ENCODE results near the gene NNMT. TPM values are rescaled to one million over a fixed set of nuclear protein-coding genes. Genes with fewer than 3 reads are reported as not detected.

The NNMT gene
- total RNA-seq (not detected), total RNA-seq (0.23 reads per million in 2 donors)

DNA sequence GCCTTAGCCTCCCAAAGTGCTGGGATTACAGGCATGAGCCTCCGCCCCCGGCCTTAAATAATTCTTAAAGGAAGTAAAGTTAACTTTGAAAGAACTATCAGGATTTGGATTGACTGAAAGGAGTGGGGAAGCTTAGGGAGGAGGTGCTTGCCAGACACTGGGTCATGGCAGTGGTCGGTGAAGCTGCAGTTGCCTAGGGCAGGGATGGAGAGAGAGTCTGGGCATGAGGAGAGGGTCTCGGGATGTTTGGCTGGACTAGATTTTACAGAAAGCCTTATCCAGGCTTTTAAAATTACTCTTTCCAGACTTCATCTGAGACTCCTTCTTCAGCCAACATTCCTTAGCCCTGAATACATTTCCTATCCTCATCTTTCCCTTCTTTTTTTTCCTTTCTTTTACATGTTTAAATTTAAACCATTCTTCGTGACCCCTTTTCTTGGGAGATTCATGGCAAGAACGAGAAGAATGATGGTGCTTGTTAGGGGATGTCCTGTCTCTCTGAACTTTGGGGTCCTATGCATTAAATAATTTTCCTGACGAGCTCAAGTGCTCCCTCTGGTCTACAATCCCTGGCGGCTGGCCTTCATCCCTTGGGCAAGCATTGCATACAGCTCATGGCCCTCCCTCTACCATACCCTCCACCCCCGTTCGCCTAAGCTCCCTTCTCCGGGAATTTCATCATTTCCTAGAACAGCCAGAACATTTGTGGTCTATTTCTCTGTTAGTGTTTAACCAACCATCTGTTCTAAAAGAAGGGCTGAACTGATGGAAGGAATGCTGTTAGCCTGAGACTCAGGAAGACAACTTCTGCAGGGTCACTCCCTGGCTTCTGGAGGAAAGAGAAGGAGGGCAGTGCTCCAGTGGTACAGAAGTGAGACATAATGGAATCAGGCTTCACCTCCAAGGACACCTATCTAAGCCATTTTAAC is at the start of gene NNMT:
NNMT (plus strand) TSS at position 724 of the 929 bp plus-strand sequence; CDS start at position 882, 158 bp downstream.
- no peak within 1 kb of the TSS for H3K27ac Mint-ChIP-seq
- peaks cover 2% of the 10 kb centered on the region for H3K36me3 Mint-ChIP-seq (ENCODE audit: low read depth)

GRCh38 chr11:114247070-114247789 is 49.0 kb upstream of the NNMT start:
- H3K9me3 ChIP-seq (ENCODE audit: control insufficient read depth, low read length, poor library complexity, severe bottlenecking), result no peaks in the 10 kb centered on the region
- ATAC-seq (no peak), DNase-seq (no peak)
- H3K4me3 Mint-ChIP-seq, result no peak overlapping the region
- peaks cover 4% of the 10 kb centered on the region for H3K27me3 Mint-ChIP-seq
- H3K4me1 Mint-ChIP-seq, result peaks cover 14% of the 10 kb centered on the region
- H3K36me3 Mint-ChIP-seq (ENCODE audit: low read depth), result peaks cover 2% of the 10 kb centered on the region
- peak overlapping the region; percentile 72 for H3K27ac Mint-ChIP-seq

More for the DNA sequence above, at the start of gene NNMT:
- H3K9me3 ChIP-seq (ENCODE audit: control insufficient read depth, low read length, poor library complexity, severe bottlenecking), result no peaks in the 10 kb centered on the region
- Mint-ChIP-seq H3K4me3 (peak within 1 kb of the TSS; percentile 25), H3K27me3 (peaks cover 26% of the 10 kb centered on the region), H3K4me1 (peaks cover 7% of the 10 kb centered on the region)
- ATAC-seq (no peak), DNase-seq (no peak)

DNA sequence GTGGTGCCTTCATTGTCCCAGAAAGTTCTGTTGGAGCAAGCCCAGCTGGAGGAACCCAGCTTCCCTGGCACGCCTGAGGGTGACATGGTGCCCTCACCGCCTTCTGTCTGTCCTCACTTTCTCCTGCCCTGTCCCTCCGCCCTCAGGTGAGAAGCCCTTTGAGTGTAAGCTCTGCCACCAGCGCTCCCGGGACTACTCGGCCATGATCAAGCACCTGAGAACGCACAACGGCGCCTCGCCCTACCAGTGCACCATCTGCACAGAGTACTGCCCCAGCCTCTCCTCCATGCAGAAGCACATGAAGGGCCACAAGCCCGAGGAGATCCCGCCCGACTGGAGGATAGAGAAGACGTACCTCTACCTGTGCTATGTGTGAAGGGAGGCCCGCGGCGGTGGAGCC is 46.0 kb upstream of the NNMT start:
- ATAC-seq (no peak), DNase-seq (no peak)
- Mint-ChIP-seq H3K36me3 (ENCODE audit: low read depth) (peaks cover 2% of the 10 kb centered on the region), H3K27ac (no peak overlapping the region), H3K4me1 (peaks cover 21% of the 10 kb centered on the region), H3K4me3 (no peak overlapping the region), H3K27me3 (peaks cover 4% of the 10 kb centered on the region)
- H3K9me3 ChIP-seq (ENCODE audit: control insufficient read depth, low read length, poor library complexity, severe bottlenecking), result no peaks in the 10 kb centered on the region

GRCh38 chr11:114250993-114251814 is 45.0 kb upstream of the NNMT start:
- H3K27ac Mint-ChIP-seq, result peak overlapping the region; percentile 27
- H3K27me3 Mint-ChIP-seq, result peaks cover 4% of the 10 kb centered on the region
- H3K9me3 ChIP-seq (ENCODE audit: control insufficient read depth, low read length, poor library complexity, severe bottlenecking), result no peaks in the 10 kb centered on the region
- peaks cover 21% of the 10 kb centered on the region for H3K4me1 Mint-ChIP-seq
- peaks cover 2% of the 10 kb centered on the region for H3K36me3 Mint-ChIP-seq (ENCODE audit: low read depth)
- DNase-seq (no peak), ATAC-seq (no peak)
- no peak overlapping the region for H3K4me3 Mint-ChIP-seq

DNA sequence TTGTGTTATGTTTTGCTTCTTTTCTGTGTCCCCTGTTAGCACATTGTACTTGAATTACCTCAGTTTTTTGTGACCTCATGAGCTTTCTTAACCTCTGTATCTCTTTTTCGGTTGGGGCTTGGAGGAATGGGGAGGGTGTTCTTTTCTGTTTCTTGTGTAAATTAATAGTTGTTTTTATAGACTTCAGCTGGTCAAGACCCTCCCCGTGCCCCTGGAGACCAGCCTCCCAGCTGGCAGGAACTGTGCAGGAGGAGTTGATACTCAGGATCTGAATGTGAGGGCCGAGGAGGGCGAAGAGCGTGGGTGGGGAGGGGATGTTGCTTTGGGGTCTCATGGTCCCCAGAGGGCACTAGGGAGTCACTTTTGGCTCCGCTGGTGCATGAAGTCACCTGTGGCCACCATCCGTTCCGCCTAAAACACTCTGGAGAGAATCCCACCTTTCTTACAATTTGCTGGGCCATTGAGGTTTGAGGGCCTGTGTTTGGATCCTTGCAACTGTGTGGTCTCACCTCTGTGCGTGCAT is 44.3 kb upstream of the NNMT start:
- peaks cover 18% of the 10 kb centered on the region for H3K4me1 Mint-ChIP-seq
- no peak overlapping the region for H3K4me3 Mint-ChIP-seq
- DNase-seq (no peak), ATAC-seq (no peak)
- peaks cover 4% of the 10 kb centered on the region for H3K27me3 Mint-ChIP-seq
- H3K27ac Mint-ChIP-seq, result peak overlapping the region; percentile 27
- H3K9me3 ChIP-seq (ENCODE audit: control insufficient read depth, low read length, poor library complexity, severe bottlenecking), result no peaks in the 10 kb centered on the region
- peaks cover 2% of the 10 kb centered on the region for H3K36me3 Mint-ChIP-seq (ENCODE audit: low read depth)

- H3K4me3 Mint-ChIP-seq, result no peak overlapping the region
- peaks cover 20% of the 10 kb centered on the region for H3K4me1 Mint-ChIP-seq
- H3K9me3 ChIP-seq (ENCODE audit: control insufficient read depth, low read length, poor library complexity, severe bottlenecking), result no peaks in the 10 kb centered on the region
- no peaks in the 10 kb centered on the region for H3K27me3 Mint-ChIP-seq
- no peak for DNase-seq
- H3K36me3 Mint-ChIP-seq (ENCODE audit: low read depth), result no peaks in the 10 kb centered on the region
- H3K27ac Mint-ChIP-seq, result peak overlapping the region; percentile 72
- ATAC-seq, result no peak
Observed at GRCh38 chr11:114252767-114253166, 43.4 kb upstream of the NNMT start.

GRCh38 chr11:114253771-114254170 is 42.4 kb upstream of the NNMT start:
- Mint-ChIP-seq H3K27ac (no peak overlapping the region), H3K4me1 (peaks cover 22% of the 10 kb centered on the region), H3K27me3 (no peaks in the 10 kb centered on the region), H3K36me3 (ENCODE audit: low read depth) (no peaks in the 10 kb centered on the region), H3K4me3 (no peak overlapping the region)
- ATAC-seq, result no peak
- no peak for DNase-seq
- H3K9me3 ChIP-seq (ENCODE audit: control insufficient read depth, low read length, poor library complexity, severe bottlenecking), result no peaks in the 10 kb centered on the region

DNA sequence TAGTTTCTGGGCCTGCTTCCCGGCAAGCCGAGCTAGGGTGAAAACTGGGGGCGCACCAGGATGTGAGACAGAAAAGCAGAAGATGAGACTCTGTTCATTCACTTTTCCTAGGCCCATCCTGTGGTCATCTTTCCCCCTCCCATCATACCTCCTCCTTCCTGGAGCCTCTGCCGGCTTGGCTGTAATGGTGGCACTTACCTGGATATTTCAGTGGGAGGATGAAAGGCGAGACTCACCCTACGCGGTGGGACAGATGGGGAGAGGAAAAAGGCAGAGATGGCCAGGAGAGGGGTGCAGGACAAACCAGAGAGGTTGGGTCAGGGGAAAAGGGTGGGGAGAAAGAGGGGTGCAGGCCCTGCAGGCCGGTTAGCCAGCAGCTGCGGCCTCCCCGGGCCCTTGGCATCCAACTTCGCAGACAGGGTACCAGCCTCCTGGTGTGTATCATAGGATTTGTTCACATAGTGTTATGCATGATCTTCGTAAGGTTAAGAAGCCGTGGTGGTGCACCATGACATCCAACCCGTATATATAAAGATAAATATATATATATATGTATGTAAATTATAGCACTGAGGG is 41.5 kb upstream of the NNMT start:
- Mint-ChIP-seq H3K36me3 (ENCODE audit: low read depth) (no peaks in the 10 kb centered on the region), H3K27ac (no peak overlapping the region), H3K27me3 (no peaks in the 10 kb centered on the region), H3K4me1 (peaks cover 26% of the 10 kb centered on the region), H3K4me3 (no peak overlapping the region)
- ATAC-seq (no peak), DNase-seq (no peak)
- no peaks in the 10 kb centered on the region for H3K9me3 ChIP-seq (ENCODE audit: control insufficient read depth, low read length, poor library complexity, severe bottlenecking)

DNA sequence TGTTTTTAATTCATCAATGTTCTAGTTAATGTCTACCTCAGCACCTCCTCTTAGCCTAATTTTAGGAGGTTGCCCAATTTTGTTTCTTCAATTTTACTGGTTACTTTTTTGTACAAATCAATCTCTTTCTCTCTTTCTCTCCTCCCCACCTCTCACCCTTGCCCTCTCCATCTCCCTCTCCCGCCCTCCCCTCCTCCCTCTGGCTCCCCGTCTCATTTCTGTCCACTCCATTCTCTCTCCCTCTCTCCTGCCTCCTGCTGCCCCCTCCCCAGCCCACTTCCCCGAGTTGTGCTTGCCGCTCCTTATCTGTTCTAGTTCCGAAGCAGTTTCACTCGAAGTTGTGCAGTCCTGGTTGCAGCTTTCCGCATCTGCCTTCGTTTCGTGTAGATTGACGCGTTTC is 40.9 kb upstream of the NNMT start:
- DNase-seq (no peak), ATAC-seq (no peak)
- Mint-ChIP-seq H3K4me1 (peaks cover 24% of the 10 kb centered on the region), H3K36me3 (ENCODE audit: low read depth) (no peaks in the 10 kb centered on the region), H3K27me3 (no peaks in the 10 kb centered on the region), H3K4me3 (no peak overlapping the region), H3K27ac (no peak overlapping the region)
- H3K9me3 ChIP-seq (ENCODE audit: control insufficient read depth, low read length, poor library complexity, severe bottlenecking), result no peaks in the 10 kb centered on the region

- Mint-ChIP-seq H3K36me3 (ENCODE audit: low read depth) (no peaks in the 10 kb centered on the region), H3K4me3 (no peak overlapping the region), H3K4me1 (peaks cover 23% of the 10 kb centered on the region), H3K27ac (no peak overlapping the region), H3K27me3 (no peaks in the 10 kb centered on the region)
- no peak for ATAC-seq
- DNase-seq, result no peak
- no peaks in the 10 kb centered on the region for H3K9me3 ChIP-seq (ENCODE audit: control insufficient read depth, low read length, poor library complexity, severe bottlenecking)
Observed at GRCh38 chr11:114256176-114256966, 39.8 kb upstream of the NNMT start.

- H3K36me3 Mint-ChIP-seq (ENCODE audit: low read depth), result no peaks in the 10 kb centered on the region
- peaks cover 21% of the 10 kb centered on the region for H3K4me1 Mint-ChIP-seq
- no peaks in the 10 kb centered on the region for H3K9me3 ChIP-seq (ENCODE audit: control insufficient read depth, low read length, poor library complexity, severe bottlenecking)
- H3K27me3 Mint-ChIP-seq, result no peaks in the 10 kb centered on the region
- DNase-seq (no peak), ATAC-seq (no peak)
- H3K4me3 Mint-ChIP-seq, result no peak overlapping the region
- H3K27ac Mint-ChIP-seq, result no peak overlapping the region
Observed at GRCh38 chr11:114256967-114257286, 39.3 kb upstream of the NNMT start.

Measured in T-helper 17 cell (primary cell).